Astrocyte (in vitro differentiated cells and primary cell): ENCODE results near the gene SHCBP1. TPM values are rescaled to one million over a fixed set of nuclear protein-coding genes. Genes with fewer than 3 reads are reported as not detected.
A peak's percentile ranks its signal among the peaks of the same experiment; 100 is the strongest.

Experiments used
- DNase-seq: peaks from one replicate; pipeline ENCODE4 v3.0.0-alpha.2; 2010; ENCODE audit warnings: low read depth
- FAIRE-seq: peaks from 2 replicates; lab custom pipeline; 2011; peaks lifted over from hg19 to GRCh38; lab: Jason Lieb, UNC
- H2AFZ ChIP-seq: 2 replicates; pipeline ENCODE4 v1.6.0; 2012; ENCODE audit warnings: low read depth, low read length, inconsistent platforms
- H3K27ac ChIP-seq: 2 replicates; pipeline ENCODE4 v1.5.1; 2011; ENCODE audit warnings: low read depth, low read length, inconsistent platforms
- H3K27me3 ChIP-seq: 2 replicates; pipeline ENCODE4 v1.6.0; 2011; ENCODE audit warnings: low read length, inconsistent platforms; ENCODE audit not compliant: insufficient read depth
- H3K36me3 ChIP-seq: 2 replicates; pipeline ENCODE4 v1.5.1; 2011; ENCODE audit warnings: low read length, inconsistent platforms; ENCODE audit not compliant: insufficient read depth
- H3K4me1 ChIP-seq: 2 replicates; pipeline ENCODE4 v1.5.1; 2011; ENCODE audit warnings: low read length, inconsistent platforms; ENCODE audit not compliant: insufficient read depth
- H3K4me2 ChIP-seq: 2 replicates; pipeline ENCODE4 v1.6.0; 2012; ENCODE audit warnings: low read length, inconsistent platforms
- H3K4me3 ChIP-seq: 2 replicates; pipeline ENCODE4 v1.5.1; 2011; ENCODE audit warnings: low read depth, mild to moderate bottlenecking, low read length, inconsistent platforms; ENCODE audit not compliant: insufficient read depth
- H3K79me2 ChIP-seq: 2 replicates; pipeline ENCODE4 v1.6.0; 2012; ENCODE audit warnings: mild to moderate bottlenecking, low read length, inconsistent platforms; ENCODE audit not compliant: insufficient read depth
- H3K9ac ChIP-seq: 2 replicates; pipeline ENCODE4 v1.6.0; 2012; ENCODE audit warnings: mild to moderate bottlenecking, low read length, inconsistent platforms
- H3K9me3 ChIP-seq: 2 replicates; pipeline ENCODE4 v1.5.1; 2012; ENCODE audit warnings: low read depth, mild to moderate bottlenecking, low read length, inconsistent platforms; ENCODE audit not compliant: insufficient read depth
- H4K20me1 ChIP-seq: 2 replicates; pipeline ENCODE4 v1.6.0; 2012; ENCODE audit warnings: low read length, inconsistent platforms; ENCODE audit not compliant: insufficient read depth
- H3K27ac Mint-ChIP-seq: one replicate; pipeline ENCODE4 v1.8.0; 2021; ENCODE audit warnings: mild to moderate bottlenecking, mixed read lengths; ENCODE audit not compliant: unreplicated experiment
- H3K27me3 Mint-ChIP-seq: one replicate; pipeline ENCODE4 v1.8.0; 2021; ENCODE audit warnings: low read depth, mixed read lengths; ENCODE audit not compliant: unreplicated experiment
- H3K36me3 Mint-ChIP-seq: one replicate; pipeline ENCODE4 v1.8.0; 2021; ENCODE audit warnings: low read depth, mixed read lengths; ENCODE audit not compliant: unreplicated experiment
- H3K4me1 Mint-ChIP-seq: one replicate; pipeline ENCODE4 v1.8.0; 2021; ENCODE audit warnings: low read depth, mixed read lengths; ENCODE audit not compliant: unreplicated experiment
- H3K4me3 Mint-ChIP-seq: one replicate; pipeline ENCODE4 v1.8.0; 2021; ENCODE audit warnings: mild to moderate bottlenecking, moderate library complexity, mixed read lengths; ENCODE audit not compliant: unreplicated experiment
- H3K9me3 Mint-ChIP-seq: one replicate; pipeline ENCODE4 v1.8.0; 2021; ENCODE audit warnings: mild to moderate bottlenecking, mixed read lengths; ENCODE audit not compliant: unreplicated experiment
- CTCF ChIP-seq: IDR thresholded peaks from 2 replicates; pipeline ENCODE4 v1.5.1; 2011; ENCODE audit warnings: low read depth, mild to moderate bottlenecking, inconsistent platforms, low read length, moderate library complexity; ENCODE audit not compliant: insufficient read depth
- EZH2 ChIP-seq: IDR thresholded peaks from 2 replicates; pipeline ENCODE4 v1.6.1; 2012; ENCODE audit warnings: mild to moderate bottlenecking, low read length, inconsistent platforms; ENCODE audit not compliant: insufficient read depth
- total RNA-seq: library from RNA; stranded (reverse); gene quantifications from 2 replicates; pipeline ENCODE4 v1.2.1, GENCODE V29; 2021

SHCBP1 gene
- total RNA-seq, 1 donor from 2014 or later = 3.4 TPM

- Mint-ChIP-seq H3K36me3 (no peaks in the 10 kb centered on the region), H3K9me3 (no peaks in the 10 kb centered on the region), H3K4me3 (no peak overlapping the region), H3K27me3 (no peaks in the 10 kb centered on the region), H3K4me1 (no peaks in the 10 kb centered on the region), H3K27ac (no peak overlapping the region)
- Histone ChIP-seq H2AFZ (no peak overlapping the region), H3K4me2 (no peak overlapping the region), H3K27me3 (no peaks in the 10 kb centered on the region), H3K27ac (no peak overlapping the region), H3K9ac (no peak overlapping the region), H3K36me3 (peaks cover 27% of the 10 kb centered on the region), H3K4me1 (no peaks in the 10 kb centered on the region), H4K20me1 (peaks cover 6% of the 10 kb centered on the region), H3K9me3 (no peaks in the 10 kb centered on the region), H3K79me2 (peaks cover 52% of the 10 kb centered on the region), H3K4me3 (no peak overlapping the region)
- no peak for FAIRE-seq
- TF ChIP-seq EZH2 (no peak), CTCF (no peak)
- no peak for DNase-seq
Measured at GRCh38 chr16:46613352-46613751, 7.8 kb downstream of the SHCBP1 start.

GRCh38 chr16:46612121-46612520 is 9.1 kb downstream of the SHCBP1 start:
- Histone ChIP-seq H4K20me1 (peaks cover 6% of the 10 kb centered on the region), H3K4me2 (no peak overlapping the region), H3K36me3 (peaks cover 22% of the 10 kb centered on the region), H3K4me3 (no peak overlapping the region), H3K27ac (no peak overlapping the region), H3K79me2 (peaks cover 42% of the 10 kb centered on the region), H3K9ac (no peak overlapping the region), H3K27me3 (no peaks in the 10 kb centered on the region), H3K4me1 (no peaks in the 10 kb centered on the region), H3K9me3 (no peaks in the 10 kb centered on the region), H2AFZ (no peak overlapping the region)
- FAIRE-seq = no peak
- TF ChIP-seq EZH2 (no peak), CTCF (no peak)
- DNase-seq = no peak
- no peaks in the 10 kb centered on the region for H3K27me3 Mint-ChIP-seq
- H3K4me3 Mint-ChIP-seq = no peak overlapping the region
- H3K4me1 Mint-ChIP-seq = no peaks in the 10 kb centered on the region
- H3K27ac Mint-ChIP-seq = no peak overlapping the region
- H3K9me3 Mint-ChIP-seq = no peaks in the 10 kb centered on the region
- H3K36me3 Mint-ChIP-seq = no peaks in the 10 kb centered on the region

- no peak overlapping the region for H3K4me3 Mint-ChIP-seq
- H3K36me3 ChIP-seq = peaks cover 12% of the 10 kb centered on the region
- TF ChIP-seq EZH2 = no peak
- TF ChIP-seq CTCF = peak; percentile 36
Measured at GRCh38 chr16:46607529-46607928, 13.7 kb downstream of the SHCBP1 start.

More at GRCh38 chr16:46607529-46607928, 13.7 kb downstream of the SHCBP1 start:
- Mint-ChIP-seq H3K36me3 (no peaks in the 10 kb centered on the region), H3K9me3 (no peaks in the 10 kb centered on the region), H3K27me3 (no peaks in the 10 kb centered on the region), H3K4me1 (no peaks in the 10 kb centered on the region), H3K27ac (no peak overlapping the region)
- no peak overlapping the region for H3K4me2 ChIP-seq
- no peaks in the 10 kb centered on the region for H3K9me3 ChIP-seq
- FAIRE-seq (no peak), DNase-seq (peak; percentile 44)
- H3K27ac ChIP-seq = no peak overlapping the region
- no peaks in the 10 kb centered on the region for H4K20me1 ChIP-seq
- no peak overlapping the region for H3K4me3 ChIP-seq
- H3K4me1 ChIP-seq = no peaks in the 10 kb centered on the region
- no peak overlapping the region for H2AFZ ChIP-seq
- no peak overlapping the region for H3K9ac ChIP-seq
- no peaks in the 10 kb centered on the region for H3K27me3 ChIP-seq
- peaks cover 14% of the 10 kb centered on the region for H3K79me2 ChIP-seq
